Suppressor macrophage treated with lipopolysaccharide for 1 hour (primary cell): ENCODE results near the gene DMAC2L.

Source experiments
- DNase-seq, 3 donors: peaks; one replicate each; pipeline ENCODE4 v3.0.0-alpha.2; 2020 to 2022

The DMAC2L gene, protein sequence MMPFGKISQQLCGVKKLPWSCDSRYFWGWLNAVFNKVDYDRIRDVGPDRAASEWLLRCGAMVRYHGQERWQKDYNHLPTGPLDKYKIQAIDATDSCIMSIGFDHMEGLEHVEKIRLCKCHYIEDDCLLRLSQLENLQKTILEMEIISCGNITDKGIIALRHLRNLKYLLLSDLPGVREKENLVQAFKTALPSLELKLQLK

DNA sequence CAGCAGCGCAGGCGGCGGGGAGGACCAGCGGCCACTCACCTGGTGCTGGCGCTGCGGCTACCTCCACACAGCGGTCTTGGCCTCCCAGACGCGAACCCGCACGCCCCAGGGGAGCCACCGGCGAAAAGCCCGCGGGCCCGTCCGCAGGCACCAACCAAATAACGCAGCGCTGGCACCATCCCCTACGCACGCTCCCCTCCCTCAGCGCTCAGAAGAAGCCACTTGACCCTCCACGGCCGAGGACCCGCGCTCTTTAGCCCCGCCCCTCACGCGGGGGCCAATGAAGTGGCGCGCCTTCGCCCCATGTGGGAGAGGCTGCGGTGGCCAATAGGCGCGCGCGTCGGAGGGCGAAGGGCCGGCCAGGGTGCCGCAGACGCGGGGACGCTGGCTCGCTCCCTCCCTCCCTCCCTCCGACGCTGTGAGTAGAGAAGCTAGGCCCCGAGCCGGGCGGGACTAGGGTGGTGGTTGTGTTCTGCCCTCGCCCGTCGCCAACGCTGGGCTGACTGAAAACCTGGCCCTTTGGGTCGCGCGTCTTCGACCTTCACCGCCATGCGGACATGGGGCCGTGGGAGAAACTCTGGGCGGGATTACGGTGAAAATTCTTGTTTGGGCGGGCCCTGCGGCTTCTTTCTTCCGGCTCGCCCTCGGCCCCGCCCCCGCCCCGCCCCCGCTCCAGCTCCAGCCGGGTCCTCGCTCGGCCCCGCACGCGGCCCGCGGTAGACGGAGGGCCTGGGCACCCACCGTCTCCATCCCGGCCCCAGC lies at the start of gene DMAC2L, which contains the start of gene L2HGDH:
DMAC2L (plus strand) TSS at position 353 of the 762 bp plus-strand sequence. CDS start 9,164 bp downstream, outside the sequence.
L2HGDH (minus strand) TSS at position 258 of the 762 bp plus-strand sequence; CDS start at position 179, 79 bp downstream.
- DNase-seq = peak; percentile 95 to 98 (median 96)

DNA sequence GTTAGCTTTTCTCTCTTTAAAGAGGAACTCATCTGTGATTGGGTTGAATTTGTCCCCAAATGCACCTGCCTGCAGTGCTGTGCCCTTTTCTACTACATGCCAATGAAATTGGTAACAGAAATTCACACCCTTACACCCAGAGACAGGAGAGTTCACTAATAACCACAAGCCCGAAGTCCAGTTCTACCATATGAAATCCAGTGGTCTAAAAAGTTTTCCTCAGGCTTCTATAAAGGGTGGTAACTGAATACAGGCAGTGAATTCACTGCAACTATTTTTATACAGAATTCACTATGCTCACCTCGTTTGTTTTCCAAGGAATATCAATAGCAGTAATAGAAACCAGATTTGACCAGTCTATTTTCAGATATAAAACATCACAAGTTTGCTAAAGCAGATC lies 49.3 kb upstream of the DMAC2L start:
- DNase-seq = no peak

DNA sequence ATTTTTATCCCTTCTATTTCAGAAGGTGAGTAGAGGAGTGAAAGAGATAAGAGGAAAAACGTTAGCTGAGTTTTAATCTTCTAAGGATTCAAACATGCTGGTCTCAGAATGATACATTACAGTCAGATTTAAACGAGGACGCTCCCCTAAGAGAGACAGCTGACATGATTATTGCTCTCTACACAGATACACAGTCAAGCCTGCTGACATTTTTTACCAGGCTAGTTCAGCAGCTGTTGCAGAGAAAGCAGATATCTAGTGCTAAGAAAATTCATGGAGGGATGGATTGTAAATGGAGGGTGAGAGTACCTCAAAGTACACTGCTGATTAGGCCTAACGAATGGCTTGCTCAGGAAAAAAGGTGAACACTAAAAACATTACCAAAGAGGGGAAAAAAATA lies 48.8 kb upstream of the DMAC2L start:
- DNase-seq = no peak

DNA sequence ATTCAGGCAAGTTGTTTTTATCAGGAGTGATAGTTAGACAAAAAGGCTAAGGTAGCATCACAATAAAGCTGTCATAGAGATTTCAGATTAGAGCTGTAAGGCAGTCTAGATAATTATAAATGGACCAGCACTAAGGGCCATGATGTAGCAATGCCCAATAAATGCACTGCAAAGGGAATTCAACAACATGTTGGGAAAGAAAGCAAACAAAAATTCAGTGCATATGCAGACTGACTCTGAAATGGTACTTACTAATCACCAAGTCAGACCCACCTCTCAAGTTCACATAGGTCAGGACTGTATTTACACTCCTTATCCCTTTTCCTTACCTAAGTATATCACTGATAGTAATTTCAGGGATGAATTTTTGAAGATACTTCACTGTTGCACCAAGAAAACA lies 47.1 kb upstream of the DMAC2L start:
- no peak for DNase-seq

DNA sequence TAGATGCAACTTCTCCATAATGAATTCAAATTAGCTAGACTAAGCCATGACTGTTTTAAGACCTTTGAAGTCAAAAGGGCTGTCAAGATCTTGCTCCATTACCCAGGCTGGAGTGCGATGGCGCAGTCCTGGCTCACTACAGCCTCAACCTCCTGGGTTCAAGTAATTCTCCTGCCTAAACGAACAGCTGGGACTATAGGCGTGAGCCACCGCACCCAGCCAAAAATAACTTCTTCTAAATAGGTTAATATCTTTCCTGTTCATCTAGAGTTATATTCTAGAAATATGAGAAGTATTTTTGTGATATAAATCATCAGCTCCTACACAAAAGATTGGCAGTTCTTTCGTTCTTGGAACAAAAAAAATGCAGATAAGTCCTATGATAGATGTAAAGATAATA lies 41.2 kb upstream of the DMAC2L start:
- DNase-seq = no peak

DNA sequence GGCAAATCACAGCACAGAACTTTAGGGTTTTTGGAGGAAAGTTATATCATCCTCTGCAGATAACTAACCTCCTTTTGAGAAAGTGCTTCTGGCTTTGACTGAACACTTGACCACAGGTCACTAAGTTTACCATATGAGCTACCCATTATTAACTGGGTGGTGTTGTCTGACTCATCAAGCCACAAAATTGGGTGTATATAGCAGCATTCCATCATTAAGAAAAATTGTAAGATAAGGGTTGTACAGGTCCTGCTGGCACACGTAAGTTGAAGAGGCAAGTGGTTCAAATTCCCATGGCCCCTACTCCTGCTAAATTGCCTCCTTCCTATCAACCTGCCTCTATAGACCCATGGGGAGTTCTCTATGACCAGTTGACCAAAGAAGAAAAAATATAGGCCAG lies 39.6 kb upstream of the DMAC2L start:
- no peak for DNase-seq

DNA sequence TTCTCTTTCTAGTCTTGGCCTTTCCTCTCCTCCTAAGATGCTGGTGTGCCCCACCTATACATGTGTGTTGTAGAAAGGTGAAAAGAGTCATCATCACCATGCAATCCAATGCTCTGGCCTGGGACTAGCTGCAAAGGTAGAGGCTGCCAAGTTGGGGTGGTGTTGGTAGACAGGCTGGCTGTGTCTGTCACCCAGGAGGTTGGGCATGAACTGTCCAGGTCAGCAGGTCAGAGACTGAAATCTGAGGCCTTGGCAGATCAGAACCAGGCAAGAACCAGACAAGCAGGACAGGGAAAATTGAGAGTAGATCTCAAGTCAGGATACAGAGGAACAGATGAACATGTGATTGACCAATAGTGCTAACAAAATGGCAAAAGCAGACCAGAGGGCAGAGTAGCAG lies 26.3 kb upstream of the DMAC2L start:
- DNase-seq = peak in 1 of 3 donors; percentile 3

DNA sequence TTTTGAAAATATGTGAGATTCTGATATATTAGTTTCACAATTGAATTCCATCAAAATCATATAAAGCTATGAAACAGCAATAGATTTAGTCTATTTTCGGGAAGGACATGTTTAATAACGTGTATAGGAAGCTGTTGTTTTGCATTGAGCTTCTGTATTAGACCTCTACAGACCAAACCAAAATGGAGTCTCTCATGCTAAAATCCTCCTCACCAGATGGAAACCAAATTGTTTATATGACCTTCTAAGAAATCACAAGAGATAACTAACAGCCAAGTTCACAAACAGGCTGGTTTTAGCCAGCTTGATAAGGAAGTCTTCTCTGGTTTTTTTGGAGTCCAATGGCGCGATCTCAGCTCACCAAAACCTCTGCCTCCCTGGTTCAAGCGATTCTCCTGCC lies 24.0 kb upstream of the DMAC2L start:
- DNase-seq = no peak

DNA sequence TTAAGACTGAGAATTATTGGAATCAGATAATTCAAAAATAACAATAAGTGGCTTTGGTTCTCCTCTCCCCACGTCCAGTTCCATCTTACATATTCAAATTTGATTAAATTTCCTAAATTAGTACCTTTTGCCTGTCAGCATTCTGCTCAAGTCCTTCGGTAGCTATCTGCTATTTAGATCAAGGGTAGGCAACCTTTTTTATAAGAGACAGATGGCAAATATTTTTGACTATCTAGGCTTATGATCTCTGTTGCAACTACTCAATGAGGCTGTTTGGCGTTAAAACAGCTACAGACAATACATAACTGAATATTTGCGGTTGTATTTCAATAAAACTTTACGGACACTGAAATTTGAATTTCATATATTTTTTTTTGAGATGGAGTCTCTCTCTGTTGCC lies 21.8 kb upstream of the DMAC2L start:
- peak in 1 of 3 donors; percentile 7 for DNase-seq

DNA sequence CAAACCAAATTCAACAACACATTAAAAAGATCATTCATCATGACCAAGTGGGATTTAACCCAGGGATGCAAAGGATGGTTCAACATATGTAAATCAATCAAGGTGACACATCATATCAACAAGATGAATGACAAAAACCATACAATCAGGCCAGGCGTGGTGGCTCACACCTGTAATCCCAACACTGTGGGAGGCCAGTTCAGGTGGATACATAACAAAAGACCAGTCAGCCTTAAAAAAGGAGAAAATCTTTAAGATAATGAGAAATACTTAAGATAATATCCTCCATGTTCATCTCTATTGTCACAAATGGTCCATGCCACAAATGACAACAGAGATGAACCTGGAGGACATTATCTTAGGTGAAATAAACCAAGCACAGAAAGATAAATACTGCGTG lies 12.5 kb upstream of the DMAC2L start:
- peak in 1 of 3 donors; percentile 15 for DNase-seq

DNA sequence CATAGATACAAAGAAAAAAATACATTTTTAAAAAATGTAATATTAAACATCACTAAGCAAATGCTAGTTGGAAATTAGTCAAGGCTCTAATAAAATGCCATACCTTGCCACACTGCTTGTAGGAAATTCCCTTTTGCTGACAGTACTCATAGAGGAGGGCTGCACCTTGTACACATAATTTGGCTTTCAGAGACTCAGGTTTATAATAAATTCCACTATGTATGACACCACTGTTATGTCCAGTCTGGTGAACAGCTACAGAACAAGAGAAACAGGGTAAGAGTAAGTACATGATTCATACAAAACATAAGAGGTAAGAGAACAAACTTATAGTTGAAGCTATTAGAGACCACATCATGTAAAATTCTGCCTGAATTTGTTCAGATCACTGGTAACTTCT lies 10.2 kb upstream of the DMAC2L start:
- no peak for DNase-seq

DNA sequence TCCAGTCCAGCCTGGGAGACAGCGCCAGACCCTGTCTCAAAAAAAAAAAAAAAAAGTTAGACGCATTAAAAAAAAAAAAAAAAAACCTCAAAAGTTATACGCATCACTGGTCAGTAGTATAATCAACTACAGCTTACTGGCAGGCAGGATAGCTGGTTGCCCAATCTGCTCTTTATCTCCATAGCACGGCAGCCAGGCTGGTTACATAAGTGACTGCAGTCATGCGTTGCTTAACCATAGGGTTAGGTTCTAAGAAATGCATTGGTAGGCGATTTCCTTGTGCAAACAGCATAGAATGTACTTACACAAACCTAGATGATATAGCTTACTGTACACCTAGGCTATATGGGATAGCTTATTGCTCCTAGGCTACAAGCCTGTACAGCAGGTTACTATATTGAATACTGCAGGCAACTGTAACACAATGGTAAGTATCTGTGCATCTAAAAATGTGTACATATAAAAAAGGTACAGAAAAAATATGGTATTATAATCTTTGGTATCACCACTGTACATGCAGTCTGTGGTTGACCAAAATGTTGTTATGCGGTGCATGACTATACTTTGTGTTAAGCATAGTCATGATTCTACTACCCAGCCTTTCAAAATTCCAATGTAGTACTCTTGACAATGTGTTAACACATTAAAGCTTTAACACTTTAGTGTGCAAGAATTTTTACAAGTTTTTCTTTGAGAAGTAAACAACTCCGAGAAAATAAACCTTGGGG lies 8.2 kb upstream of the DMAC2L start:
- peak; percentile 62 to 73 (median 70) for DNase-seq

DNA sequence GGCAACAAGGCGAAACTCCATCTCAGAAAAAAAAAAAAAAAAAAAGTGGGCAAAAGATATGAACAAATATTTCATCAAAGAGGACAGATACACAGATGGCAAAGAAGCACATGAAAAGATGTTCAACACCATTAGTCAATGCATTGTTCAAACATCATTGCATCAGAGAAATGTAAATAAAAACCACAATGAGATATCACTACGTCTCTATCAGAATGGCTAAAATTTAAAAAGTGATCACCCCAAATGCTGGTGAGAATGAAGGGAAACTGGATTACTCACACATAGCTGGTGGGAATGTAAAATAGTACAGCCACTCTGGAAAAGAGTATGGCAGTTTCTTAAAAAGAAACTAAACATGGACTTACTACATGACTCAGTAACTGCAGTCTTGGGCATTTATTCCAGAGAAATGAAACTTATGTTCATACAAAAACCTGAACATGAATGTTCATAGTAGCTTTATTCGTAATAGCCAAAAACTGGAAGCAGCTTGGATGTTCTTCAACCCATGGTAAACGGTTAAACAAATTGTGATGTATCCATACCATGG lies 3.7 kb upstream of the DMAC2L start:
- DNase-seq = peak in 1 of 3 donors; percentile 73

DNA sequence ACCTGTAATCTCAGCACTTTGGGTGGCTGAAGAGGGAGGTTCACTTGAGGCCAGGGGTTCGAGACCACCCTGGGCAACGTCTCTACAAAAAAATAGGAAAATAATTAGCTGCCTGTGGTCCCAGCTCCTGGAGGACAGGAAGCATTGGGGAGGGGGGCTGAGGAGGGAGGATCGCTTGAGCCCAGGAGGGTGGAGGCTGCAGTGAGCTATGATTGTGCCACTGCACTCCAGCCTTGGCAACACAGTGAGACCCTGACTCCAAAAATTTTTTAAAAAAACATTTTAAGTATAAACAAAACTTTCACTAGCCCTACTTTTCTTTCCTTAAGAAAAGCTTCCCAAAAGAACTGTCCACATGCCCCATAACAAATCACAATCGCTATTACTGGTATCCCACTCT lies 1.7 kb upstream of the DMAC2L start:
- DNase-seq = peak in 1 of 3 donors; percentile 6

DNA sequence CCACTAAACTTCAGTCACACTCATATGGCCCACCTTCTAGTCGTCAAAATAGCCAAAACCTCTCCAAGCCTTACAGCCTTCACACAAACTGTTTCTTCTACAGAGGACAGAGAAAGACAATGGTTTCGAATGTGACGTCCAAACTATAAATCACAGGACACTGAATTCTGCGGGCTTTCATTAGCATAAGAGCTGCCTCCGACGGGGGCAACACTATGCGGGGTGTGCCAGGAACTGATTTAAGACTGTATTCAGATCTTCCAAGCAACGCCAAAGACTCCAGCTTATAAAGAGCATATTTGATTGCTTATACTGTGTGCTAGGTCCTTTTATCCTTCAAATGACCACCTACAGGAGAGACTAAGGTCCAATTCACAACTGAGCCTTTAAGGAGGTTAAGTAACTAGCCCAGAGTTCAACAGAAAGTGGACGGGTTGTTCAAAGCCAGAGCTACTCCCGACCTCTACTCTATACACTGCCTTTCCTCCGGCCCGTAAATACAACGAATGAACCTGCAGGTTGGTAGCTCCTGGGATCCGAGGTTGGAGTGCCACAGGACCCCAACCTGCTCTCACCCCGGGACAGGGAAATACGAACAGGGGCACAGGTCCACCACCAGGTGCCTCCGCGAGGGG lies 670 bp upstream of the DMAC2L start:
- peak in 2 of 3 donors; percentile 10 to 20 for DNase-seq

DNA sequence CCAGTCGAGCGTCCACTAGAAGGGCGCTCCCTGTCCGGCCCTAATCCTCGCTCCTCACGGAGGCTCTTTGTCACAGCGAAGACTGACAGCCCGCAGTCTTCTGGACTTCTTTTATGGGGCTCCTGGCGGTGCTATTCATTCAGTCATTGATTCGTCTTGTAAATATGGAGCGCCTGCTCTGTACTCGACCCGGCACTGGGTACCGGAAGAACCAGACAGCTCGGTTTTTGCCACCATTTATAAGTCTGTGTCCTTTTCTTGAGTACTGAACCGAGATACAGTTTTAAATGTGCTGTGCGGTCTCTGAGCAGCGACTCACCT lies 570 bp downstream of the DMAC2L start:
- no peak for DNase-seq

DNA sequence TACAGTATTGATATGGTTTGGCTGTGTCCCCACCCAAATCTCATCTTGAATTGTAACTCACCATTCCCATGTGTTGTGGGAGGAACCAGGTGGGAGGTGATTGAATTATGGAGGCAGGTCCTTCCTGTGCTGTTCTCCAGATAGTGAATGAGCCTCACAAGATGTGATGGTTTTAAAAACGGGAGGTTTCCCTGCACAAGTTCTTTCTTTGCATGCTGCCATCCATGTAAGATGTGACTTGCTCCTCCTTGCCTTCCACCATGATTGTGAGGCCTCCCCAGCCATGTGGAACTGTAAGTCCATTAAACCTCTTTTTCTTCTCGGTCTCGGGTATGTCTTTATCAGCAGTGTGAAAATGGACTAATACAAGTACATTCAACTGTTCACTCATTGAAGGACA lies 2.0 kb downstream of the DMAC2L start:
- DNase-seq = peak in 1 of 3 donors; percentile 12

DNA sequence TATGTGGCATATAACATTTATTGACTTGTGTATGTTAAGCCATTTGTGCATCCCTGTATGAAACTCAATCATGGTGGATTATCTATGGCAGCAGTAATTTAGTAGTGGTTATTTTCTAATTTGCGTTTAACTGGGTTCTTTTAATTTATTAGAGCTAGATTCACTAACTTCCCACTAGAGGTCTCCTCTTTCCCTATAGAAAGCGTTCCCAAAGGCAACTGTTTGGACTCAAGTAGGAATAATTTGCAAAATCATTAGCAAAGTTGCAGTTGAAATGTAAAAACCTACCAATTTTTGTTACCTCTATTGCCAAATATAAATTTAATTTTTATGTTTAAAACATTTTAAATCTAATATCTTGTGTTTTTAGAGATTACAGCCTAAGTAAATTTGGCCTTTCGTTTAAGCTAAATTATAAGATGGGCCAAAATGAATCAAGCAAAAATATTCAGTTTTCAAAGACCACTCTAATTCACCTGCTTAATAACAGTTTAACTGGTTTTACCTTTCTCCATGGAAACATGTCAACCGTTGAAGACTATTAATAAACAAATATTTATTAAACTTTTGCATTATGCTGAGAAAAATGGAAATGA lies 6.0 kb downstream of the DMAC2L start:
- peak; percentile 44 to 68 (median 56) for DNase-seq

DNA sequence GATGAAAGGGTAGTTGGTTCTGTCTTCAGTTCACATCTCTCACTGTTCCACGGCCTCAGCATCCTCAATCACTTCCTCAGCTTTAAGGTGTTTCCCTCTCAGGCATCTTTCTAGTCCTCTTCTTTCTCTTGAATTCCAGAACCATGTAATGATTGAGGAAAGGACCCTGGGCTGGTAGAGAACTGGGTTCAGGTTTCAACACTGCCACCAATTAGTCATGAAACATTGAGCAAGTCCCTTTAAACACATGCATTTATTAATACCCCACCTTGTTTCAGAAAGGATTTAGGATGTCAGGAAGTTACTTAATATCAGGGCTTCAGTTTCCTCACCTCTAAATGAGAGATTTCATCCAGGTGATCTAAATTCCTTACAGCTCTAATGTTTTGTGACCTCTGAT lies 7.2 kb downstream of the DMAC2L start:
- DNase-seq = peak; percentile 26 to 56 (median 45)

DNA sequence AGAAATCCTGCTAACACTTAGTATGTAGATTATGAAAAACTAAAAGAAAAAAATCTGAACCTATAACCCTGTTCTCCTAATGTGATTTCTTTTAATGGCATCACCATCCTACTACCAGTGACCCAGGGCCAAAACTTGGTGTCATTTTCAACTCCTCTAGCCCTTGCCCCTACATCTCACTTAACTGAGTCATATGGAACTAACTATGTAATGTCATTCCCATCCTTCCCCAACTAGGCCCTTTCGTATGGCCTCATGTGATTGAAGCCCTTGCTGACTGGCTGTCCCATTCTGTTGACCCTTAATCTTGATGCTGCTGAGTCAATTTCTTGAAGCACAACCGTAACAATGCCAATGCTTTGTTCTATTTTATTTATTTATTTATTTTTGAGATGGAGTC lies 7.6 kb downstream of the DMAC2L start:
- DNase-seq = peak; percentile 51 to 78 (median 52)

DNA sequence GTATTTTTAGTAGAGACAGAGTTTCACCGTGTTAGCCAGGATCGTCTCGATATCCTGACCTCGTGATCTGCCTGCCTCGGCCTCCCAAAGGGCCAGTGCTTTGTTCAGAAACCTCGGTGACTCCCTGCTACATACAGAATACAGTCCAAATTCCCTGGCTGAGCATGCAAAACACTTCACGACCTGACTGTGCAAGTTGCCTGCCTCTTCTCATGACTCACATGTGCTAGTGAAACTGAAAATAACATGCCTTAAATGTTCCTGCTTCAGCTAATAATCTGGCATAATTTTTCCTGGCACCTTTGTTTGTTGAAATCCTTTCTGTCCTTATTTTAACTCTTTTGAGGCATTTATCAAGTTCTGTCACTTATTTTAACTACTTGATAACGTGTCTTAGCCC lies 8.2 kb downstream of the DMAC2L start:
- peak; percentile 64 to 87 (median 71) for DNase-seq

DNA sequence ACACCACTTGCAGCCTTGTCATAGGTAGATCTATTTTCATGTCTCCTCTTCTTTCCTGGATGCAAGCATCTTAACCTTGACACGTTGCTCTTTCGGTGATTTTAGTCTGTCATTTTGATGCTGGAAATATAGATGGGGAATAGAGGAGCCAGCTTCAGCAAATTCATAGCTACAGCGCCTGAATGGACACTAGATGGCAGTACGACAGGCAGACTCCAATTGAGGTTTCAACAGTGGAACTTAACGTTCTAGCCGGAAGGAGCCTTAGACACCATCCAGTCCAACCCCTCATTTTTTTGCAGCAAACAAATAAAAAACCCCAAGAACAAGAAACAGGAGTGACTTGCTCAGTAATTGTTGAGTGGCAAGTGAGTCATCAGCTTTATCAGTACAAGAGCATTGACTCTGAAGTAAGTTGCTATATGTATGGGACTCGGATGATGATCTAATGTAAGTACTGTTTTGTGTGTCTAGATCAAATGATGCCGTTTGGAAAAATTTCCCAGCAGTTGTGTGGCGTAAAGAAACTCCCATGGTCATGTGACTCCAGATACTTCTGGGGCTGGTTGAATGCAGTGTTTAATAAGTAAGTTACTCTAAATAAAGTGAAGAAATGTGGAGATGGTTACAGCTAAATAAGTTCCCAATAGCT lies 9.0 kb downstream of the DMAC2L start:
- DNase-seq = peak; percentile 89 to 99 (median 94)
